Chondrocyte (in vitro differentiated cells): ENCODE data around the gene PRUNE2. TPM values are rescaled to one million over a fixed set of nuclear protein-coding genes. Genes with fewer than 3 reads are reported as not detected.

ENCODE experiments used
- DNase-seq: peaks from one replicate; pipeline ENCODE4 v3.0.0; 2021; ENCODE audit warnings: mixed read lengths, low spot score
- H3K27ac Mint-ChIP-seq: one replicate; pipeline ENCODE4 v1.8.0; 2021; ENCODE audit warnings: mild to moderate bottlenecking, moderate library complexity, mixed read lengths; ENCODE audit not compliant: unreplicated experiment
- H3K27me3 Mint-ChIP-seq: 2 replicates; pipeline ENCODE4 v1.8.0; 2021; ENCODE audit warnings: low read depth, mixed read lengths
- H3K36me3 Mint-ChIP-seq: 2 replicates; pipeline ENCODE4 v1.8.0; 2021; ENCODE audit warnings: low read depth, mixed read lengths
- H3K4me1 Mint-ChIP-seq: 2 replicates; pipeline ENCODE4 v1.8.0; 2021; ENCODE audit warnings: low read depth, mild to moderate bottlenecking, mixed read lengths
- H3K4me3 Mint-ChIP-seq: one replicate; pipeline ENCODE4 v1.8.0; 2021; ENCODE audit warnings: mild to moderate bottlenecking, moderate library complexity, mixed read lengths; ENCODE audit not compliant: unreplicated experiment
- H3K9me3 Mint-ChIP-seq: 2 replicates; pipeline ENCODE4 v1.8.0; 2021; ENCODE audit warnings: low read depth, mixed read lengths
- CTCF ChIP-seq: fragments of 200-600 bp; sonication (generic); IDR thresholded peaks from 2 replicates; pipeline ENCODE4 v1.5.0; 2021; ENCODE audit warnings: antibody characterized with exemption, mild to moderate bottlenecking, moderate library complexity
- total RNA-seq: library from RNA; stranded (reverse); gene quantifications from 3 replicates; pipeline ENCODE4 v1.2.1, GENCODE V29; 2021

Gene PRUNE2
- total RNA-seq, 1 donor from 2014 or later, result 10.5 TPM

- Mint-ChIP-seq H3K27ac (no peak overlapping the region), H3K27me3 (peaks cover 52% of the 10 kb centered on the region), H3K4me1 (no peaks in the 10 kb centered on the region)
These were observed 198.4 kb downstream of the PRUNE2 start for GRCh38 chr9:76707510-76707909.

DNA sequence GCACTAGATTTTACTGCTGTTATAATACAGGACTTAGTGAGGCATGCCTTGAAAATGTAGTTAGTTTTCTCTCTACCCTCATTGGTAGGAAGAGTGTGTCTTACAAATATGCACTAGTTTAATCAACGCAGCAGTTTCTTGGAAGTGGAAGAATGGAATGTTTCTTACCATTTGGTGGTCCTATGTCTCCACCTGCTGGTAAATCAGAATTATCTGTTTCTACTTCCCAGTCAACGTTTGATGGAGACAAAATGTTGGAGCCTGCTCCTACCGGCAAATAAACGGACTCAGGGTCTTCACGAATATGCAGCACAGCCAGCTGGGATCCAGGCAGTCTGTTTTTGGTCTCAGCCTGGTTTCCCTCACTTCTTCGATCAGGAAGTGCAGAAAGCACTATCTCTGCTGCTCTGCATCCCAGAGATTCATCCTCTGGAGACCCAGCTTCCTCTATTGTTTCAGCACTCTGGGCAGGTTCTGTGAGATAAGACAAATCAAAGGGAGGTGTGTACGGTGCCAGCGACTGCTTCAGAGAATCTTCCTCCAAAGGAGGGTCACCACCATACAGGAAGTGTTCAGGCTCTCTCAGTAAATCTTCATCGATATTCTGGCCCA lies 201.2 kb downstream of the PRUNE2 start:
- no peaks in the 10 kb centered on the region for H3K9me3 Mint-ChIP-seq
- TF ChIP-seq CTCF, result peak; percentile 89
- H3K27ac Mint-ChIP-seq, result no peak overlapping the region
- peaks cover 45% of the 10 kb centered on the region for H3K27me3 Mint-ChIP-seq
- DNase-seq, result no peak
- no peak overlapping the region for H3K4me3 Mint-ChIP-seq
- peaks cover 1% of the 10 kb centered on the region for H3K36me3 Mint-ChIP-seq
- H3K4me1 Mint-ChIP-seq, result peaks cover 15% of the 10 kb centered on the region

More at GRCh38 chr9:76707510-76707909, 198.4 kb downstream of the PRUNE2 start:
- Mint-ChIP-seq H3K36me3 (peaks cover 2% of the 10 kb centered on the region), H3K9me3 (no peaks in the 10 kb centered on the region), H3K4me3 (no peak overlapping the region)
- no peak for DNase-seq
- no peak for TF ChIP-seq CTCF

- peaks cover 31% of the 10 kb centered on the region for H3K27me3 Mint-ChIP-seq
- no peak for TF ChIP-seq CTCF
- no peak overlapping the region for H3K4me3 Mint-ChIP-seq
- H3K36me3 Mint-ChIP-seq, result no peaks in the 10 kb centered on the region
- no peak overlapping the region for H3K27ac Mint-ChIP-seq
- H3K4me1 Mint-ChIP-seq, result peaks cover 16% of the 10 kb centered on the region
- no peak for DNase-seq
- H3K9me3 Mint-ChIP-seq, result no peaks in the 10 kb centered on the region
These were observed 202.6 kb downstream of the PRUNE2 start for GRCh38 chr9:76703270-76703669.

DNA sequence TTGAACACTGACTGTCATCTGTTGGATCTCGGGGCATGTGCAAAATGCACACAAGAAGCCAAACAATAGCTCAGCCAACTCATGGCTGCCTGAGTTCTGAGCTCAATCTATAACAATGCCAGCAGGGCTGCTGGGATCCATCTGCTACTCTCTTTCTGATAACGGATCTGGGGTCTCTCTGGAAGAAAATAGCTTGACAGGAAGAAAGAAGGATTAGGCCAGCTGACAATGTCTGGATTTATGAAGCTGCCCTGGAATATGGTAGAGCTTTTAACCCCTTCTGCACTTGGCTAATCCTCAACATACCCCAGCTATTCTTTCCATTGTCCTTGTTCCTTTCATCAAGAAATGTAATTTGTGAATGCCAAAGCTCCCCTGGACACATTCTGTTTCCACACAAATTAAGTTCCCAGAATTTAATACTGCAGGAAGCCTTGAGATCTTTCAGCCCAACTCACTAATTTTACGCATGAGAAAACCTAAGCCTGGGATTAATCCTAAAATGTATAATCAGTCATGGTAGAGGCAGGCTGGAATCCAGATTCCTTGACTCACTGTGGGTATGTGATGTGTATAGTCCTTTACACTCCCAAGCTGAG lies 204.4 kb downstream of the PRUNE2 start:
- DNase-seq, result no peak
- Mint-ChIP-seq H3K9me3 (no peaks in the 10 kb centered on the region), H3K4me3 (no peak overlapping the region), H3K36me3 (no peaks in the 10 kb centered on the region), H3K27me3 (peaks cover 19% of the 10 kb centered on the region), H3K4me1 (peaks cover 16% of the 10 kb centered on the region), H3K27ac (no peak overlapping the region)
- TF ChIP-seq CTCF, result no peak

GRCh38 chr9:76700916-76701315 lies 205.0 kb downstream of the PRUNE2 start:
- H3K27ac Mint-ChIP-seq, result no peak overlapping the region
- H3K9me3 Mint-ChIP-seq, result no peaks in the 10 kb centered on the region
- no peak overlapping the region for H3K4me3 Mint-ChIP-seq
- H3K36me3 Mint-ChIP-seq, result no peaks in the 10 kb centered on the region
- peaks cover 13% of the 10 kb centered on the region for H3K27me3 Mint-ChIP-seq
- peaks cover 16% of the 10 kb centered on the region for H3K4me1 Mint-ChIP-seq
- TF ChIP-seq CTCF, result no peak
- no peak for DNase-seq
